LNCaP clone FGC (cell line): Measurements from ENCODE around the gene ANKRD50.

Experiments
- DNase-seq: peaks from one replicate; pipeline ENCODE4 v3.0.0-alpha.2; 2011; ENCODE audit warnings: low read depth
- H3K4me3 ChIP-seq: 2 replicates; pipeline ENCODE4 v1.5.1; 2011; ENCODE audit warnings: mild to moderate bottlenecking, low read depth, low read length, control low read depth
- CTCF ChIP-seq: IDR thresholded peaks from 2 replicates; pipeline ENCODE4 v1.5.1; 2012; ENCODE audit warnings: mild to moderate bottlenecking; ENCODE audit not compliant: control insufficient read depth, insufficient read depth; ENCODE audit errors: extremely low read depth

Gene ANKRD50

GRCh38 chr4:124641715-124642381 lies 70.7 kb downstream of the ANKRD50 start:
- H3K4me3 ChIP-seq, result no peak overlapping the region
- TF ChIP-seq CTCF, result no peak
- no peak for DNase-seq

GRCh38 chr4:124640022-124640730 lies 72.4 kb downstream of the ANKRD50 start:
- DNase-seq, result no peak
- no peak for TF ChIP-seq CTCF
- H3K4me3 ChIP-seq, result no peak overlapping the region

GRCh38 chr4:124637321-124637720 lies 75.2 kb downstream of the ANKRD50 start:
- no peak overlapping the region for H3K4me3 ChIP-seq
- no peak for TF ChIP-seq CTCF
- no peak for DNase-seq

GRCh38 chr4:124636788-124637187 lies 75.7 kb downstream of the ANKRD50 start:
- no peak for TF ChIP-seq CTCF
- DNase-seq, result no peak
- H3K4me3 ChIP-seq, result no peak overlapping the region

GRCh38 chr4:124635331-124635730 lies 77.2 kb downstream of the ANKRD50 start:
- no peak for TF ChIP-seq CTCF
- H3K4me3 ChIP-seq, result no peak overlapping the region
- DNase-seq, result no peak

GRCh38 chr4:124633285-124633941 lies 79.1 kb downstream of the ANKRD50 start:
- DNase-seq, result no peak

More at GRCh38 chr4:124633285-124633941, 79.1 kb downstream of the ANKRD50 start:
- no peak for TF ChIP-seq CTCF
- no peak overlapping the region for H3K4me3 ChIP-seq
